HL-60 (cell line): Measurements from ENCODE around the gene ARFGAP3.

ENCODE experiments used
- GABPA ChIP-seq: IDR thresholded peaks from 2 replicates; pipeline ENCODE4 v1.6.1; 2012; ENCODE audit warnings: low read depth
- POLR2AphosphoS5 ChIP-seq: IDR thresholded peaks from 2 replicates; pipeline ENCODE4 v1.6.1; 2012; ENCODE audit warnings: low read depth
- SPI1 ChIP-seq: IDR thresholded peaks from 2 replicates; pipeline ENCODE4 v1.6.1; 2012; ENCODE audit warnings: low read depth, mild to moderate bottlenecking, borderline replicate concordance
- TF ChIP-seq, protein P1 (sequence below): IDR thresholded peaks from one replicate; pipeline ENCODE4 v1.5.1; 2011; ENCODE audit warnings: low read length, control low read depth, inconsistent platforms; ENCODE audit not compliant: insufficient read depth

DNA sequence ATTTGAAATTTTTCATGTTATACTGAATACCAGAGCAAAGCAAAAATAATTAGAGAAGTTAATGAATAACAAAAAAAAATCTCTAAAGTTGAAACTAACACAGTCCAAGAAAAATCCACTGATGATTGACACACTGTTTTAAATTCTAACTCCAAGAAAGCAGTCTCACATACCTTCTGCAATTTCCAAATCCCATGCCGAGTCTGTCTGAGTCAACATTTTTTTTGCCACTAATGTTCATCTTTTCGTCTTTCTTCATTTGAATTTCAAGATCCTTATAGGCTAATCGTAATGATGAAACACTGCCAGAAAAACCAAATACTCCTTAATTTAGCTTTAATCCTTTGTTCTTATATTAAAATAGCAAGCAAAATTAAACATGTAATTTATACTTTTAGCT is 39.5 kb downstream of the ARFGAP3 start:
- TF ChIP-seq POLR2AphosphoS5 = no peak
- TF ChIP-seq, protein P1, sequence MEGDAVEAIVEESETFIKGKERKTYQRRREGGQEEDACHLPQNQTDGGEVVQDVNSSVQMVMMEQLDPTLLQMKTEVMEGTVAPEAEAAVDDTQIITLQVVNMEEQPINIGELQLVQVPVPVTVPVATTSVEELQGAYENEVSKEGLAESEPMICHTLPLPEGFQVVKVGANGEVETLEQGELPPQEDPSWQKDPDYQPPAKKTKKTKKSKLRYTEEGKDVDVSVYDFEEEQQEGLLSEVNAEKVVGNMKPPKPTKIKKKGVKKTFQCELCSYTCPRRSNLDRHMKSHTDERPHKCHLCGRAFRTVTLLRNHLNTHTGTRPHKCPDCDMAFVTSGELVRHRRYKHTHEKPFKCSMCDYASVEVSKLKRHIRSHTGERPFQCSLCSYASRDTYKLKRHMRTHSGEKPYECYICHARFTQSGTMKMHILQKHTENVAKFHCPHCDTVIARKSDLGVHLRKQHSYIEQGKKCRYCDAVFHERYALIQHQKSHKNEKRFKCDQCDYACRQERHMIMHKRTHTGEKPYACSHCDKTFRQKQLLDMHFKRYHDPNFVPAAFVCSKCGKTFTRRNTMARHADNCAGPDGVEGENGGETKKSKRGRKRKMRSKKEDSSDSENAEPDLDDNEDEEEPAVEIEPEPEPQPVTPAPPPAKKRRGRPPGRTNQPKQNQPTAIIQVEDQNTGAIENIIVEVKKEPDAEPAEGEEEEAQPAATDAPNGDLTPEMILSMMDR = no peak
- no peak for TF ChIP-seq GABPA
- TF ChIP-seq SPI1 = no peak
